ENCODE results near the gene BZW2. TPM values are rescaled to one million over a fixed set of nuclear protein-coding genes. Genes with fewer than 3 reads are reported as not detected.

The BZW2 gene
- polyA plus RNA-seq, 3 donors, result 19.0 to 45.2 (median 36.4) TPM

DNA sequence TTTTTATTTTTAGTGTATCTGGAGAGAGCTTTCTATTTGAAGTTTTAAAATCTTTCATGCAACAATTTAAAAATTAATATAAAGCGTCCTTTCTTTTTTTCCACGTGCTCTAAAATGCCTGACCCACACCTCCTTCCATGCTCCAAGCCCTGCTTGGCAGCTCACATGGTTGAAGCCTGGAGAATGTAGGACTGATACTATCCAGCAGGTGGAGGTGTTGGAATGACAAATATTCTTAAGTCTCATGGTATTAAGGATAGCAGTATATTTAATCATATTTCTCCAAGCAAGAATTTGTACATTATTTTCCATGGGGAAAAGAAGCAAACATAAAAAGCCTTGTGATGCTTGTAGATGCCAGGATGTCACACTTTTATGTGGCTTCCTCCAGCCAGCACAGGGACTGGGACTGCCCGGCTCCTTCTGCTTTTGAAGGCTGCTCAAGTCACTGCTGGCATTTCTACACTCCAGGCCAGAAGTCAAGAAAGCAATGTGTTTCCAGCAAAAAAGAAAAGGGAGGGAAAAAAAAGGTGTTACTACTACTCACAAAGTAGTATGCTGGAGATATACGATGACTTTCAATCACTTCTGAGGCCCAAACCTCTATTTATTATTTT is 49.7 kb downstream of the BZW2 start:
- no peaks in the 10 kb centered on the region for H4K20me1 ChIP-seq (ENCODE audit: insufficient read depth, low read length)
- intact Hi-C loops (cut with micrococcal nuclease), result no loop called here
- peaks cover 77 to 79% of the 10 kb centered on the region in 2 donors for H3K36me3 Mint-ChIP-seq
- H3K27me3 ChIP-seq (ENCODE audit: control insufficient read depth in 2 of 2, insufficient read depth in 2 of 2, low read length in 2 of 2), result no peaks in the 10 kb centered on the region
- H3K9me3 Mint-ChIP-seq, result no peaks in the 10 kb centered on the region
- H3K9me3 ChIP-seq (replicated peaks in 1 of 2; ENCODE audit: control insufficient read depth in 1 of 2, insufficient read depth in 1 of 2, low read length in 2 of 2), result no peaks in the 10 kb centered on the region
- H3K9ac ChIP-seq (ENCODE audit: insufficient read depth, low read length, poor library complexity, severe bottlenecking), result no peak overlapping the region
- H3K36me3 ChIP-seq (replicated peaks in 1 of 2; ENCODE audit: control insufficient read depth in 1 of 2, insufficient read depth in 2 of 2, low read length in 2 of 2), result peaks cover 70 to 100% of the 10 kb centered on the region in 2 donors
- H3K27me3 Mint-ChIP-seq (ENCODE audit: low read depth in 3 of 3), result no peaks in the 10 kb centered on the region
- H3K4me3 Mint-ChIP-seq, result no peak overlapping the region
- no peaks in the 10 kb centered on the region for H3K79me2 ChIP-seq (ENCODE audit: insufficient read depth, low read length)
- no peak overlapping the region for H3K27ac ChIP-seq (ENCODE audit: low read depth in 1 of 2, low read length in 2 of 2)
- H2AFZ ChIP-seq (ENCODE audit: insufficient read depth, low read depth, low read length, poor library complexity, severe bottlenecking), result no peak overlapping the region
- H3K27ac Mint-ChIP-seq, result no peak overlapping the region
- no CpG with 5 or more reads among the region's 4 CpGs for WGBS (ENCODE audit: insufficient coverage)
- TF ChIP-seq, protein P1, sequence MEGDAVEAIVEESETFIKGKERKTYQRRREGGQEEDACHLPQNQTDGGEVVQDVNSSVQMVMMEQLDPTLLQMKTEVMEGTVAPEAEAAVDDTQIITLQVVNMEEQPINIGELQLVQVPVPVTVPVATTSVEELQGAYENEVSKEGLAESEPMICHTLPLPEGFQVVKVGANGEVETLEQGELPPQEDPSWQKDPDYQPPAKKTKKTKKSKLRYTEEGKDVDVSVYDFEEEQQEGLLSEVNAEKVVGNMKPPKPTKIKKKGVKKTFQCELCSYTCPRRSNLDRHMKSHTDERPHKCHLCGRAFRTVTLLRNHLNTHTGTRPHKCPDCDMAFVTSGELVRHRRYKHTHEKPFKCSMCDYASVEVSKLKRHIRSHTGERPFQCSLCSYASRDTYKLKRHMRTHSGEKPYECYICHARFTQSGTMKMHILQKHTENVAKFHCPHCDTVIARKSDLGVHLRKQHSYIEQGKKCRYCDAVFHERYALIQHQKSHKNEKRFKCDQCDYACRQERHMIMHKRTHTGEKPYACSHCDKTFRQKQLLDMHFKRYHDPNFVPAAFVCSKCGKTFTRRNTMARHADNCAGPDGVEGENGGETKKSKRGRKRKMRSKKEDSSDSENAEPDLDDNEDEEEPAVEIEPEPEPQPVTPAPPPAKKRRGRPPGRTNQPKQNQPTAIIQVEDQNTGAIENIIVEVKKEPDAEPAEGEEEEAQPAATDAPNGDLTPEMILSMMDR (IDR thresholded peaks at IDR 0.05), result peak; percentile 47
- H3K4me2 ChIP-seq (replicated peaks; ENCODE audit: extremely low read depth, low read length, poor library complexity, severe bottlenecking), result no peak overlapping the region
- no peaks in the 10 kb centered on the region for H3K4me1 Mint-ChIP-seq
- no peak for DNase-seq
- H3K4me1 ChIP-seq (ENCODE audit: control insufficient read depth in 1 of 2, insufficient read depth in 2 of 2, low read length in 2 of 2), result no peaks in the 10 kb centered on the region
- no peak overlapping the region for H3K4me3 ChIP-seq (replicated peaks in 1 of 3; ENCODE audit: low read depth in 2 of 3, low read length in 3 of 3)

DNA sequence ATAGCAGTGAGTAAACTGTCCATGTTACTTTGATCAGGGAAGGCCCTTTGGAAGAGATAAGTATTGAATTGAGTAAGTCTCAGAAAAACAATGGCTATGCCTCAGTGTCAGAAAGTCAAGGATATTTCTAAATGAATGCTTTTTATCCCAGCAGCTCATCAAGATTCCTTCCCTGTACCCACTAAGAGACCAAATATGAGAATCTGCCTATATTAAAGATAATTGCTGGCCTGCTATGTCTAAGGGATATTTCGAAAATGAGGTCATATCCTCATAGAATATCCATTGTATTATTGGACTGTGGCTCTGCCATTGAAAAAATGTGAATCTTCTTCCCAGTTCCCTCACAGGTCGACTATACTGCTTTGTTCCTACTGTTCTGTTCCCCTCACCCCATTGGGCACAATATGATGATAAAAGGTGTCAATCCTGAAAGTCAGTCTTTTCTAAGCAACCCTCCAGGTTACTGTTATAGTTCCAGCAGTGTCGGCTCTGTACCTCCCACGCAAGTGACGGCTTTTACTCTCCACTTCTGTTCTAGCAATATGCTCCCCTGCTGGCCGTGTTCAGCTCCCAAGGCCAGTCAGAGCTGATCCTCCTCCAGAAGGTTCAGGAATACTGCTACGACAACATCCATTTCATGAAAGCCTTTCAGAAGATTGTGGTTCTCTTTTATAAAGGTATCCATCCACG is 51.7 kb downstream of the BZW2 start:
- H3K4me3 ChIP-seq (replicated peaks in 1 of 3; ENCODE audit: low read depth in 2 of 3, low read length in 3 of 3), result no peak overlapping the region
- Mint-ChIP-seq H3K27me3 (ENCODE audit: low read depth in 3 of 3) (no peaks in the 10 kb centered on the region), H3K4me1 (no peaks in the 10 kb centered on the region), H3K4me3 (no peak overlapping the region), H3K9me3 (no peaks in the 10 kb centered on the region), H3K27ac (peak overlapping the region in 2 of 7 donors; percentile 43 to 52), H3K36me3 (peaks cover 67 to 74% of the 10 kb centered on the region in 2 donors)
- no peaks in the 10 kb centered on the region for H3K4me1 ChIP-seq (ENCODE audit: control insufficient read depth in 1 of 2, insufficient read depth in 2 of 2, low read length in 2 of 2)
- no peak for DNase-seq
- no peaks in the 10 kb centered on the region for H3K79me2 ChIP-seq (ENCODE audit: insufficient read depth, low read length)
- H3K9ac ChIP-seq (ENCODE audit: insufficient read depth, low read length, poor library complexity, severe bottlenecking), result no peak overlapping the region
- H3K27me3 ChIP-seq (ENCODE audit: control insufficient read depth in 2 of 2, insufficient read depth in 2 of 2, low read length in 2 of 2), result no peaks in the 10 kb centered on the region
- no peak overlapping the region for H2AFZ ChIP-seq (ENCODE audit: insufficient read depth, low read depth, low read length, poor library complexity, severe bottlenecking)
- no peak overlapping the region for H3K4me2 ChIP-seq (replicated peaks; ENCODE audit: extremely low read depth, low read length, poor library complexity, severe bottlenecking)
- WGBS (ENCODE audit: insufficient coverage), result 92% methylated on average over 4 of the region's 8 CpGs
- no peaks in the 10 kb centered on the region for H4K20me1 ChIP-seq (ENCODE audit: insufficient read depth, low read length)
- H3K9me3 ChIP-seq (replicated peaks in 1 of 2; ENCODE audit: control insufficient read depth in 1 of 2, insufficient read depth in 1 of 2, low read length in 2 of 2), result no peaks in the 10 kb centered on the region
- H3K36me3 ChIP-seq (replicated peaks in 1 of 2; ENCODE audit: control insufficient read depth in 1 of 2, insufficient read depth in 2 of 2, low read length in 2 of 2), result peaks cover 76 to 100% of the 10 kb centered on the region in 2 donors
- intact Hi-C loops (cut with micrococcal nuclease), result no loop called here
- TF ChIP-seq, protein P1 (IDR thresholded peaks at IDR 0.05), result no peak
- H3K27ac ChIP-seq (ENCODE audit: low read depth in 1 of 2, low read length in 2 of 2), result no peak overlapping the region
